Astrocyte of the spinal cord (primary cell): ENCODE results near the gene GPR149.

Experiments
- DNase-seq: peaks from one replicate; pipeline ENCODE4 v3.0.0; 2011; ENCODE audit warnings: low read depth, low spot score
- H3K4me3 ChIP-seq: 2 replicates; pipeline ENCODE4 v1.5.1; 2011; ENCODE audit warnings: low read depth, mild to moderate bottlenecking, low read length, moderate library complexity
- CTCF ChIP-seq: IDR thresholded peaks from 2 replicates; pipeline ENCODE4 v1.5.1; 2012; ENCODE audit warnings: low read depth, mild to moderate bottlenecking, low read length, inconsistent platforms
- in situ Hi-C: cut with HindIII; loops from 2 replicates; pipeline ENCODE4 v1.10.0; 2017; ENCODE audit warnings: low sequenced_read_pairs

Gene GPR149

GRCh38 chr3:154304116-154304786, 125.7 kb downstream of the GPR149 start:
- in situ Hi-C loops = no loop called here
- TF ChIP-seq CTCF = no peak
- no peak for DNase-seq
- H3K4me3 ChIP-seq = no peak overlapping the region

GRCh38 chr3:154301561-154301960, 128.4 kb downstream of the GPR149 start:
- in situ Hi-C loops = no loop called here
- no peak overlapping the region for H3K4me3 ChIP-seq
- TF ChIP-seq CTCF = no peak
- DNase-seq = no peak

- TF ChIP-seq CTCF = no peak
- in situ Hi-C loops = no loop called here
- DNase-seq = no peak
- H3K4me3 ChIP-seq = no peak overlapping the region
These were observed 136.0 kb downstream of the GPR149 start for GRCh38 chr3:154294016-154294415.

- TF ChIP-seq CTCF = no peak
- no peak for DNase-seq
- in situ Hi-C loops = no loop called here
- H3K4me3 ChIP-seq = no peak overlapping the region
These were observed 139.8 kb downstream of the GPR149 start for GRCh38 chr3:154290187-154290586.
